HT1080 (cell line): Measurements from ENCODE around the gene ZNF467. TPM values are rescaled to one million over a fixed set of nuclear protein-coding genes. Genes with fewer than 3 reads are reported as not detected.
A peak's percentile ranks its signal among the peaks of the same experiment; 100 is the strongest.

Source experiments
- DNase-seq: peaks from one replicate; pipeline ENCODE4 v3.0.0-alpha.2; 2015; ENCODE audit warnings: low read depth
- polyA plus RNA-seq, 2 experiments: library from polyadenylated mRNA; depleted of rRNA; stranded (reverse); fragments of >200 nt; gene quantifications; 2 replicates each; pipeline ENCODE4 v1.2.3, GENCODE V29; 2015
- total RNA-seq: library from RNA; depleted of rRNA; stranded (reverse); fragments of >200 nt; shearing (Covaris generic); gene quantifications from 2 replicates; pipeline ENCODE4 v1.2.3, GENCODE V29; 2014; rRNA removed

Gene ZNF467, protein sequence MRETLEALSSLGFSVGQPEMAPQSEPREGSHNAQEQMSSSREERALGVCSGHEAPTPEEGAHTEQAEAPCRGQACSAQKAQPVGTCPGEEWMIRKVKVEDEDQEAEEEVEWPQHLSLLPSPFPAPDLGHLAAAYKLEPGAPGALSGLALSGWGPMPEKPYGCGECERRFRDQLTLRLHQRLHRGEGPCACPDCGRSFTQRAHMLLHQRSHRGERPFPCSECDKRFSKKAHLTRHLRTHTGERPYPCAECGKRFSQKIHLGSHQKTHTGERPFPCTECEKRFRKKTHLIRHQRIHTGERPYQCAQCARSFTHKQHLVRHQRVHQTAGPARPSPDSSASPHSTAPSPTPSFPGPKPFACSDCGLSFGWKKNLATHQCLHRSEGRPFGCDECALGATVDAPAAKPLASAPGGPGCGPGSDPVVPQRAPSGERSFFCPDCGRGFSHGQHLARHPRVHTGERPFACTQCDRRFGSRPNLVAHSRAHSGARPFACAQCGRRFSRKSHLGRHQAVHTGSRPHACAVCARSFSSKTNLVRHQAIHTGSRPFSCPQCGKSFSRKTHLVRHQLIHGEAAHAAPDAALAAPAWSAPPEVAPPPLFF
- total RNA-seq = 1.7 and 2.4 TPM in 2 replicates
- 1.8 and 2.6 TPM in 2 replicates for polyA plus RNA-seq (2015; cell fraction: cytosol; rRNA removed)
- polyA plus RNA-seq (2015; cell fraction: nucleus; rRNA removed) = 2.6 and 3.5 TPM in 2 replicates

DNA sequence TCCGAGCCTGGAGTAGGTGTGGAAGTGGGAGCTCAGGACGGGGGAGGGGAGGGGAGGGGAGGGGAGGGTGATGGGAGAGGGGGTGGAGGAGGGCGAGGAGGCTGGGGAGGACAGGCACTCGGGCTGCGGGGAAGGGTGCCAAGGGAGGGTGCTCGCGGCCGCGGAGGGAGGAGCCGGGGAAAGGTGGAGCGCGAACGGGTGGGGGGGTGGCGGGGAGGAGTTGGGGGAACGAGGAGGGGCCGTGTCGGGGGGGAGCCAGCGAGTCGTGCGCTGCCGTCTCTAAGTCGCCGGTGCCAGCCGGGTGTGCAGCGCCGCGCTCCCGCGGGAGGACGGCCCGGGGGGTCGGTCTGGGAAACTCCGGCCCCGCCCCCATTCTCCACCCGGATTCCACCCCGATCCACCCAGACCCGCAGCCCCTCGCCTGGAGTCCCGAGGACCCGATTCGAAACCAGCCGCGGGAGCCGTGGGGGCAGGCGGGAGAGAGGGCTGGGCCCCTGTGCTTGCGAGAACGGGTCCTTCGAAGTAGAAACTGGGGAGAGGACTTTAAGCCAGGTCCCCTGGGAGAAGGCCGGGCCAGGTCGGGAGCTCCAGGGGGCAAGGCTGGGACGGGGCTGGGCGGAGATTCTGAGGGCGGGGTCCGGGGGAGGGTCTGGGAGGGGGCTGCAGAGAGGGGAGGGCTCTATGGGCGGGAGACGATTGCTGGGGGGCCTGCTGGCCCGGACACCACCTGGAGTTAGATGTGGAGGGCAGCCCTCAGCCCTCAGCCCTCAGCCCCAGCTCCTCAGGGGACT lies at the start of gene ZNF467:
Gene ZNF467, minus strand, starts transcription at position 143 of the 791 bp plus-strand sequence. CDS start 2,556 bp downstream, outside the sequence.
- DNase-seq = no peak

DNA sequence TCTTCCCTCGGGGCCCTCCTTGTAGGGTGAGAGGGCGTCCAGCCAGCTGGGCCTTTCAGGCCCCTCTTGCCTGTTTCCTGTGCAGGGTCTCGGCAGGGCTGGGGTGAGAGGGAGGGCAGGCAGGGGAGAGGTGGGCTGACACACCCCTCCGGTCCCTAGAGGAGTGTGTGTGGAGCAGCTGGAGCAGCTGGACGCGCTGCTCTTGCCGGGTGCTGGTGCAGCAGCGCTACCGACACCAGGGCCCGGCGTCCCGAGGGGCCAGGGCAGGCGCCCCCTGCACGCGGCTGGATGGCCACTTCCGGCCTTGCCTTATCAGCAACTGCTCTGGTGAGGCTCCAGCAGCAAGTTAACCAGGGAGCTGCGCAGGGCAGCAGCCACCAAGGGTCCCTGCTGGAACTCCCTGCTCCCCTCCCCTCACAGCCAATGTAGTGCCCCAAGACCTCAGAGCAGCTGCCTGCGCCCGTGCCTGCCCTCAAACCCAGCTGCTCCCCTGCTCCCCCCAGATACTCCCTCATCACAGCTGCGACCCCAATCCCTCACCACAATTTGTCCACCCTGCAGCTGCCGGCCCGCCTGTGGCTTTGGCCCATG lies 49.1 kb upstream of the ZNF467 start:
- DNase-seq = no peak

DNA sequence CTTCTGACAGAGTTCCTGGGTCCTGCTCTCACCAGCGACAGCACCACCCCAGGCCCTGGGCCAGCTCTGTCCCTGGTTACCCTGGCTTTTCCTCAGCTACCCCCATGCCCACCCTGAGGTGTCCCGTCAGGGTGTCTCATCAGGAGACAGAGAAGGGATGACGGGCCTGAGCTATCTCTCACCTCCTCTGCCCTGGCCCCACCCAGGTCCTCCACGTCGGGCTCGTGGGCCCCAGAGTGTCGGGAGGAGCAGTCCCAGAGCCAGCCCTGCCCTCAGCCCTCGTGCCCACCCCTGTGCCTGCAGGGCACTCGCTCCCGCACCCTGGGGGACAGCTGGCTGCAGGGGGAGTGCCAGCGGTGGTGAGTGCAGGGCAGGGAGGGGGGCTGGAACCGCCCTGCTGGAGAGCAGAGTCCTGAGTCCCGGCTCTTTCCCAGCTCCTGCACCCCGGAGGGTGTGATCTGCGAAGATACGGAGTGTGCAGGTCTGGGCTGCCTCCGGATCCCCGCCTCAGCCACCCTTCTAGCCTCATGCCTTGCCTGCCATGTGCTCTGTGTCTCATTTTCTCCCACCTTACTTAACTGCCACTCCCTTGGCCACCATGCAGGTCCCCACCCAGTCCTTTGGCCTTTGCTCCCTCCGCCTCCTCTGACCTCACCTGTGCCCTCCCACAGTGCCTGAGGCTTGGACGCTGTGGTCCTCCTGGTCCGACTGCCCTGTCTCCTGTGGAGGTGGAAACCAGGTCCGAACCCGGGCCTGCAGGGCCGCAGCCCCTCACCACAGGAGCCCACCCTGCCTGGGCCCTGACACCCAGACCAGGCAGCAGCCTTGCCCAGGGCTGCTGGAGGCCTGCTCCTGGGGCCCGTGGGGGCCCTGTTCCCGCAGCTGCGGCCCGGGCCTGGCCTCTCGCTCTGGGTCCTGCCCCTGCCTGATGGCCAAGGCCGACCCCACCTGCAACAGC lies 48.1 kb upstream of the ZNF467 start:
- DNase-seq = no peak

DNA sequence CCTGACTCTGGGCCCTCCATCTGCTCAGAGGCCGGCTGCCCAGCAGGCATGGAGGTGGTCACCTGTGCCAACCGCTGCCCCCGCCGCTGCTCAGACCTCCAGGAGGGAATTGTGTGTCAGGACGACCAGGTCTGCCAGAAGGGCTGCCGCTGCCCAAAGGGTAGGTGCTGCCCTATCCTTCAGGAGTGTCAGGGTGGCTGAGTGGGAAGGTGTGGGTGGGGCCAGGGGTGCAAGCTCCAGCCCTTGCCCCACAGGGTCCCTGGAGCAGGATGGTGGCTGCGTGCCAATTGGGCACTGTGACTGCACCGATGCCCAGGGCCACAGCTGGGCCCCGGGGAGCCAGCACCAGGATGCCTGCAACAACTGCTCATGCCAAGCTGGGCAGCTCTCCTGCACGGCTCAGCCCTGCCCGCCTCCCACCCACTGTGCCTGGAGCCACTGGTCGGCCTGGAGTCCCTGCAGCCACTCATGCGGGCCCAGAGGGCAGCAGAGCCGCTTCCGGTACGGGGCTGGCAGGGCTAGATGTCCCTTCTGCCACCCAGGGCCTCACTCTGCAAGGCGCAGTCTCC lies 47.3 kb upstream of the ZNF467 start:
- no peak for DNase-seq

DNA sequence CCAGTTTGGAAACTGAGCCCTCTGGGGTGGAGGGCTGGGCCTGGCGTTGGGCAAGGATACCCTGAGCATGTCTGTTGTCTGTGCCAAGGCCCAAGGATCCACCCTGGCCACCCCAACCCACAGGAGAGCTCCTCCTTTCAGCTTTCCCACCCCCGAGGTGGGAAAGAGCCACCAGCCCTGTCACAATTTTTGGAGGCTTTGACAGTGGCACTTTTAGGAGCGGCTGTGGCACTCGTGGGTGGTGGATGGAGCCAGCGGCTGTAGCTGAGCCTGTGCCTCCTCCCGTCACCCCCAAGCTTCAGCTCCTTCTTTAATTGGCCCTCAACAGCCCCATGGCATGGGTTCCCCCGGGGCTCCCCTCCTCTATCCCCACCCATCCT lies 46.6 kb upstream of the ZNF467 start:
- DNase-seq = no peak

DNA sequence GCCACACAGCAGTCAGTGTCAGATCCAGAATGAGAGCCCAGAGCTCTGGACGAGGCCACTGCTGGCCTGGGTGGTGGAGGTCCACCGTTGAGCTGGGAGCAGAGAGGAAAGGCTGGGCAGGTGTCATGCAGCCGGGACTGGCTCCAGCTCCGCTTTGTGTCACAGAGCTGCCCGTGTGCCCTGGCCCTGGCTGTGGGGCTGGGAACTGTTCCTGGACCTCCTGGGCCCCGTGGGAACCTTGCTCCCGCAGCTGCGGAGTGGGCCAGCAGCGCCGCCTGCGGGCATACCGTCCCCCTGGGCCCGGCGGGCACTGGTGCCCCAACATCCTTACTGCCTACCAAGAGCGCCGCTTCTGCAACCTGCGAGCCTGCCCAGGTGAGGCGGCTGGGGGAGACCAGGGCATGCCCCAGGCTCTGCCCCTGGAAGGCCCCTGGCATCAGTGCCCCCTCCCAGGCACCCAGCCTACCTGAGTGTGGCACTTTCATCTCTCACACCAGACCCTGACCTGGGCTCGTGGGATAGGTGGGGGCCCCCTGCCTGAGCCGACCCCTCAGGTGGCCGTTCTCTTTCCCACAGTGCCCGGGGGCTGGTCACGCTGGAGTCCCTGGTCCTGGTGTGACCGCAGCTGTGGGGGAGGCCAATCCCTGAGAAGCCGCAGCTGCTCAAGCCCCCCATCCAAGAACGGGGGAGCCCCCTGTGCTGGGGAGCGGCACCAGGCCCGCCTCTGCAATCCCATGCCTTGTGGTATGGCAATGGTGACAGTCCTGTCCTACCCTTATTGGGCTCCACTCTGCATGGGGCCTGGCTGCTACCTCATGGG lies 46.0 kb upstream of the ZNF467 start:
- no peak for DNase-seq

DNA sequence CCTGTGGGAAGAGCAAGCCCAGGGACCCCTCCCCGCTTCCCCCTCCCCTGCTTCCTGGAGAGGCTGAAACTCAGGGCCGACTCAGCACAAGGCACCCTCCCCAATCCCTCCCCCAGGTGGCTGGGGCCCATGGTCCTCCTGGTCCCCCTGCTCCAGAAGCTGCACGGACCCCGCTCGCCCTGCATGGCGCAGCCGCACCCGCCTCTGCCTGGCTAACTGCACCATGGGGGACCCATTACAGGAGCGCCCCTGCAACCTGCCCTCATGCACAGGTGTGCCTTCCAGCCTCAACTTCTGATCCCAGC lies 45.1 kb upstream of the ZNF467 start:
- DNase-seq = no peak

DNA sequence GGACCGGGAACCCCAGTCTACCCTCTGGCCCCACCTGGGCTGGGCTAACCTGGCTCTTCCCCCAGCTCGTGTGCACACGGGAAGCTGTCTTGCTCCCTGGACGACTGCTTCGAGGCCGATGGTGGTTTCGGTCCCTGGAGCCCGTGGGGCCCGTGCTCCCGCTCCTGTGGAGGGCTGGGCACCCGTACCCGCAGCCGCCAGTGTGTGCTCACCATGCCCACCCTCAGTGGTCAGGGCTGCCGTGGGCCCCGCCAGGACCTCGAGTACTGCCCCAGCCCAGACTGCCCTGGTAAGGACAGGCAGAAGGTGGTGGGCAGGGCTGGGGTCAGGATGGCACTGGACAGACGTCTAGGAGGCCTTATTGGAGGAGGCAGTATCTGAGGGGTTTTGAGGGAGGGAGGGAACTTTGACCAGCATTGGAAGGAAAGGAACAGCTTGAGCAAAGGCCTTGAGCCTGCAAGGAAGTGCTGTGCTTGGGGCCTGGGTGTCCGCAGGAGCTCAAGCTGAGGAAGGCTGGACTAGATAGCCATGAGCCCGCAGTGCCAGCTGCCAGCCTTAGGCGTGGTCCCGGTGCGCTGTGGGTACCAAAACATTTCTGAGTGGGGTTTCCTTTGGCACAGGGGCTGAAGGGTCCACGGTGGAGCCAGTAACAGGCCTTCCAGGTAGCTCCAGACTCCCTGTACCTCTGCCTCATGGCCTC lies 44.6 kb upstream of the ZNF467 start:
- DNase-seq = no peak

DNA sequence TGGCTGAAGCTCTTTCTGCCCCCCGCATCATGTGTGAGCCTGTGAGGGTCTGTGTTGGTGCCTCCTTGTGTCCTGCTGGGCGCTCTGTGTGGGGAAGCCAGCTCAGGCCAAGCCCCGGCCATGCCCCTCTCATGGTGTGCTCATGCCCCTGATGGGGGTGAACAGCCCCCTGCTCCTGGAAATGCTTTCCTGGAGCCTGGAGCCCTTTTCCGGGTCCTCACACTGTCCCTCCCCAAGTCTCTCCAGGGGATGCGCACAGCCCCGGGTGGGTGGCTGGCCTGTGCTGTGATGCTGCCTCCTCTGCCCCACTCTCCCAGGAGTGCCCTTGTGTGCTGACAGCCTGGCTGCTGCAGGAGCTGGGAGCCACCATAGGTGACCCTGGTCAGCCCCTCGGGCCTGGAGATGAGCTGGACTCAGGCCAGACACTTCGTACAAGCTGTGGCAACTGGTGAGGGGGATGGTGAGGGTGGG lies 43.9 kb upstream of the ZNF467 start:
- no peak for DNase-seq

DNA sequence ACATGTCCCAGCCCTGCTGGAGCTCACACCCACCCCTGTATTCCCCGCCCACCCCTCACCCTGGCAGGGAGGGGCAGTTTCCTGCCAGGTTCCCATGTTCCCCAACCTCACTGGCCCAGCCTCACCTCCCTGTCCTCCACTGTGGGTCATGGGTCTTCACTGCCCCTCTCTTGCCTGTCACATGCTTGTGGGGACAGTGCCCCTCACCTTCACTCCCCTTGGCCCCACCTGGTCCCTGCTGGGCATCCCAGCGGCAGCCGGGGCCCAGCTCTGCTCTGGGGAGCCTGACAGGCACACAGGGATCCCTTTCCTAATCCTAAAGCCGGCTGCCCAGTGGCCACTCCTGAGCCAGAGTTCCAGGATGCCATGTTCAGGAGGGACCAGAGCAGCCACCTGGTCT lies 43.4 kb upstream of the ZNF467 start:
- no peak for DNase-seq

DNA sequence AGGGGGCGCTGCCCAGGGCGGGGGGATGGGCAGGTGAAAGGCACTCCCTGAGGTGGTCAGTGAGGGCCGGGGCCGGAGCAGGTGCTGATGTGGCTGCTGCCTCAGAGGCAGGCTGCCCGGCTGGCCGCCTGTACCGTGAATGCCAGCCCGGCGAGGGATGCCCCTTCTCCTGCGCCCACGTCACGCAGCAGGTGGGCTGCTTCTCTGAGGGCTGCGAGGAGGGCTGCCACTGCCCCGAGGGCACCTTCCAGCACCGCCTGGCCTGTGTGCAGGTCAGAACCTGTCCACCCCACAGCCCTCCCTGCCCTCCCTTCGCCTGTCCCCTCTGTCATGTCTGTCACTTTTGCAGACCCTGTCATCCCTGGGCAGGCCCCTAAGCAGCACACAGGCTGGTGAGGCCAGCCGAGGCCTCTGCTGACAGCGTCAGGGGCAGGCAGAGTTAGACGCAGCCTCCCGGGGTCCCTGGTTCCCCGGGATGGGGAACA lies 42.9 kb upstream of the ZNF467 start:
- no peak for DNase-seq

DNA sequence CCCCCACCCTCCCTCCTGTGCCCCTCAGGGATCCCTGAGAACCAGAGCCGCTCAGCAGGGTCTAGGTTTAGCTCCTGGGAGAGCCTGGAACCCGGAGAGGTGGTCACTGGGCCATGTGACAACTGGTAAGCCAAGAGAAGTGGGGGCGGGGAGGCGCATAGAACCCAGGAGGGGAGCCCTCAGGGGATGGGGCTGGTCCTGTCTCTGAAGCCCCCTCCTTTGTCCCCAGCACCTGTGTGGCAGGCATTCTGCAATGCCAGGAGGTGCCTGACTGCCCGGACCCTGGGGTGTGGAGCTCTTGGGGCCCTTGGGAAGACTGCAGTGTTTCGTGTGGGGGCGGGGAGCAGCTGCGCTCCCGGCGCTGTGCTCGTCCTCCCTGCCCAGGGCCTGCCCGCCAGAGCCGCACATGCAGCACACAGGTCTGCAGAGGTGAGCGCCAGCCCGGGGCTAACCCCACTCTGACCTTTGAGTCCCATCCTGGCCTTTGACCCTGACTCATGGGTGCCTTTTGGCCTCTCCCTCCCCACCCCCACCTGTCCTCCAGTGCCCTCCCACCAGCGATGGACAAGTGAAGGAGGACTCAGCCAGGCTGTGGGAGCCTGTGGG lies 42.4 kb upstream of the ZNF467 start:
- DNase-seq = no peak

DNA sequence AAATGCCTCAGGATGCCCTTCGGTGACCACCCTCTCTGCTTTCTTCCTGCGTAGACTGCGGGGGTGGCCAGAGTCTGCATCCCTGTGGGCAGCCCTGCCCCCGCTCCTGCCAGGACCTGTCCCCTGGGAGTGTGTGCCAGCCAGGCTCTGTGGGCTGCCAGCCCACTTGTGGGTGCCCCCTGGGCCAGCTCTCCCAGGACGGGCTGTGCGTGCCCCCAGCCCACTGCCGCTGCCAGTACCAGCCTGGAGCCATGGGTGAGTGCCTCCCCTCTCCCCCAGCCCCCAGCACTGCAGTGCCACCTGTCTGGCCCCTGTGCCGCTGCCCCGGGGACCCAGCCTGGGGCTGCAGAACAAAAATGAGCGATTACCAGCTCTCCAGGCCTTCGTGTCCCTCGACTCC lies 41.7 kb upstream of the ZNF467 start:
- DNase-seq = no peak

DNA sequence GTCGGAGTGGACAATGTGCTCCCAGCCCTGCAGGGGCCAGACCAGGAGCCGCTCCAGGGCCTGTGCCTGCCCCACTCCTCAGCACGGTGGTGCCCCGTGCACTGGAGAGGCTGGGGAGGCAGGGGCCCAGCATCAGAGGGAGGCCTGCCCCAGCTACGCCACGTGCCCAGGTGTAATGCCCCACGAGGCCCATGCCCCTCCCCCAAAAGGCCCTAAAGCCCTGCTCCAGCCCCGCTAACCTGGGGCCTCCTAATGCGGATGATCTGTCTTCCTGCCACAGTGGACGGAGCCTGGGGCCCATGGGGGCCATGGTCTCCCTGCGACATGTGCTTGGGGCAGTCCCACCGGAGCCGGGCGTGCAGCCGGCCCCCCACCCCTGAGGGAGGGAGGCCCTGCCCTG lies 41.1 kb upstream of the ZNF467 start:
- no peak for DNase-seq

DNA sequence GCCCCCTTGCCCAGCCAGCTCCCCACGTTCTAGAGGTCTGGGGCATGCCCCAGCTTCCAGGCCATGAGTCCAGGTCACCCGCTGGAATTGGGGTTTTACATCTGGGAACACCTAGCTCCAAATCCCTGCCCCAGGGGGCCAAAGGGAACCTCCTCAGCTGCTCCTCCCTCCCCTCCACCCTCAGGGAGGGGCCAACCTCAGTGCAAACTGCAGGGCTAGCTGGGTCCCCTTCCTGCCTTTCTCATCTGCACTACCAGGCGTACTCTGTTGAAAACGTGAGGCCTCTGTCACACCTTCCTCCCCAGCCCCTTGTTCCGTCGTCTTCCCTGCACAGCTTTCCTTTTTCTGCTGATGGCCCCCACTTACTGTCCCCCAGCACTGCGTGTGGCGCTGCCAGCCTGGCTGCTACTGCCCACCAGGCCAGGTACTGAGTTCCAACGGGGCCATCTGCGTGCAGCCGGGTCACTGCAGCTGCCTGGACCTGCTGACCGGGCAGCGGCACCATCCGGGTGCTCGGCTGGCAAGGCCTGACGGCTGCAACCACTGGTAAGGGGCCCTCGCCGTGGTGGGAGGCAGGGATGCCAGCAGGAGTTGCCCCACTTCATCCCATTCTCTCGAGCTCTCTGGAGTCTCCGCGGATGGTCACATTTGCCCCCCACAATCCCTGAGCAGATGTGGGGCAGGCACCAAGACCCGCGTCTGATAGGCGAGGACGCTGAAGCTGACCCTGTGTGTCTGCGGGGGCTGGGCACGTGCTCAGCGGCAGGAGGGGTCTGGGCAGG lies 40.1 kb upstream of the ZNF467 start:
- no peak for DNase-seq

DNA sequence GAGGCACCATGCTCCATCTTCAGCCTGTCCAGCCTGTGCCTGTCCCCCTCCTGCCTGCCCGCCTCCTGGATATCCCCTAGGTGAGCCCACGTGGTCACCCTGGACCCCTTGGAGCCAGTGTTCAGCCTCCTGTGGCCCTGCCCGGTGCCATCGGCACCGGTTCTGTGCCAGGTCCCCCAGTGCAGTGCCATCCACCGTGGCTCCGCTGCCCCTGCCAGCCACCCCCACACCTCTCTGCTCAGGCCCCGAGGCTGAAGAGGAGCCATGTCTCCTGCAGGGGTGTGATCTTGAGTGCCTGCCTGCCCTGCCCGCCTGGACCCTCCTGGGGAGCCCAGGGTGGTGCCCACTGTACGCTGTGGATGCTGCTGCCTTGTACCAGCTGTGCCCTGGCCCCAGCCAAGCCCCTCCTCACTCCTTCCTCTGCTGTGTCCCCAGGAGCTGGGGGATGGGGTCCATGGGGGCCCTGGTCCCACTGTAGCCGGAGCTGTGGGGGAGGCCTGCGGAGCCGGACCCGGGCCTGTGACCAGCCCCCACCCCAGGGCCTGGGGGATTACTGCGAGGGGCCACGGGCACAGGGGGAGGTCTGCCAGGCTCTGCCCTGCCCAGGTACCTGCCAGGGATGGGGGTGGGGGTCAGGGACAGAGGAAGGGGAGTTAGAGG lies 38.6 kb upstream of the ZNF467 start:
- DNase-seq = no peak

DNA sequence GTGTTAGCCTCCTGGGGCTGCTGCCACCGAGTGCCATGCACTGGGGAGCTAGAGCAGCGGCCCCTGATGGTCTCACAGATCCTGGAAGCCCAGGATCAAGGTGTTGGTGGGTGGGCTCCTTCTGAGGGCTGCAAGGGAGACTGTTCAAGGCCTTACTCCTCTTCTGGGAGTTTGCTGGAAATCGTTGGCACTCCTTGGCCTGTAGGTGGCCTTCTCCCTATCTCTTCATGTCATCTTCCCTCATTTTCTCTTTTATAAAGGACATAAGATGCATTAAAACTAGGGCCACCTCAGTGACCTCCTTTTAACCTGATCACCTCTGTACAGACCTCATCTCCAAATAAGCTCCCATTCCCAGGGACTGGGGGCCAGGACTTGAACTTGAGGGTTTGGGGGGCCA lies 37.8 kb upstream of the ZNF467 start:
- peak; percentile 22 for DNase-seq
